Ramos (cell line): ENCODE measurements around the gene MSANTD1.

Experiments
- in situ Hi-C: fragments of 300-500 bp; cut with MboI; formaldehyde crosslinking; loops from one replicate; pipeline ENCODE4 v1.14.3; 2022; ENCODE audit warnings: low sequenced_read_pairs; ENCODE audit not compliant: unreplicated experiment

Gene MSANTD1

GRCh38 chr4:3231471-3231870, 17.5 kb upstream of the MSANTD1 start:
- in situ Hi-C loops, result no loop called here

GRCh38 chr4:3232001-3232400, 17.0 kb upstream of the MSANTD1 start:
- in situ Hi-C loops, result no loop called here

GRCh38 chr4:3232871-3233271, 16.1 kb upstream of the MSANTD1 start:
- in situ Hi-C loops, result no loop called here

- in situ Hi-C loops, result no loop called here
Observed at GRCh38 chr4:3233391-3234071, 15.4 kb upstream of the MSANTD1 start.

- in situ Hi-C loops, result no loop called here
Observed at GRCh38 chr4:3234171-3235029, 14.6 kb upstream of the MSANTD1 start.

- in situ Hi-C loops, result no loop called here
Observed at GRCh38 chr4:3235030-3235345, 14.0 kb upstream of the MSANTD1 start.

GRCh38 chr4:3235581-3235980, 13.4 kb upstream of the MSANTD1 start:
- in situ Hi-C loops, result no loop called here

- in situ Hi-C loops, result no loop called here
Observed at GRCh38 chr4:3236326-3236878, 12.6 kb upstream of the MSANTD1 start.

- in situ Hi-C loops, result no loop called here
Observed at GRCh38 chr4:3237266-3237665, 11.7 kb upstream of the MSANTD1 start.

- in situ Hi-C loops, result no loop called here
Observed at GRCh38 chr4:3237712-3238560, 11.0 kb upstream of the MSANTD1 start.

GRCh38 chr4:3238721-3239120, 10.2 kb upstream of the MSANTD1 start:
- in situ Hi-C loops, result no loop called here

- in situ Hi-C loops, result no loop called here
Observed at GRCh38 chr4:3239303-3239702, 9.7 kb upstream of the MSANTD1 start.

GRCh38 chr4:3239998-3240920, 8.7 kb upstream of the MSANTD1 start:
- in situ Hi-C loops, result no loop called here

GRCh38 chr4:3240936-3241522, 7.9 kb upstream of the MSANTD1 start:
- in situ Hi-C loops, result no loop called here

GRCh38 chr4:3241898-3242524, 6.9 kb upstream of the MSANTD1 start:
- in situ Hi-C loops, result no loop called here

- in situ Hi-C loops, result no loop called here
Observed at GRCh38 chr4:3243136-3243780, 5.7 kb upstream of the MSANTD1 start.

GRCh38 chr4:3244002-3244401, 5.0 kb upstream of the MSANTD1 start:
- in situ Hi-C loops, result no loop called here

GRCh38 chr4:3244747-3245146, 4.2 kb upstream of the MSANTD1 start:
- in situ Hi-C loops, result no loop called here
